ENCODE measurements around the gene SBF2.
"Not testable (repeated sequence)": the region's sequence is repeated elsewhere in the genome, so short reads cannot be mapped to it uniquely, and the experiment has no call there.

The SBF2 gene

GRCh38 chr11:10192036-10192435, 102.0 kb downstream of the SBF2 start:
- no peak for DNase-seq (ENCODE audit: low read depth)

- no peak for DNase-seq (ENCODE audit: low read depth)
Measured at GRCh38 chr11:10181811-10182210, 112.2 kb downstream of the SBF2 start.

- DNase-seq (ENCODE audit: low read depth): no peak
Measured at GRCh38 chr11:10164621-10165020, 129.4 kb downstream of the SBF2 start.

GRCh38 chr11:10162222-10162621, 131.8 kb downstream of the SBF2 start:
- no peak for DNase-seq (ENCODE audit: low read depth)

GRCh38 chr11:10160350-10160749, 133.7 kb downstream of the SBF2 start:
- DNase-seq (ENCODE audit: low read depth): no peak

GRCh38 chr11:10158461-10158860, 135.6 kb downstream of the SBF2 start:
- DNase-seq (ENCODE audit: low read depth): no peak

GRCh38 chr11:10155793-10156490, 138.1 kb downstream of the SBF2 start:
- no peak for DNase-seq (ENCODE audit: low read depth)

GRCh38 chr11:10150800-10151199, 143.2 kb downstream of the SBF2 start:
- no peak for DNase-seq (ENCODE audit: low read depth)

- DNase-seq (ENCODE audit: low read depth): no peak
Measured at GRCh38 chr11:10149553-10149952, 144.5 kb downstream of the SBF2 start.

GRCh38 chr11:10147195-10147594, 146.8 kb downstream of the SBF2 start:
- no peak for DNase-seq (ENCODE audit: low read depth)

GRCh38 chr11:10144954-10145353, 149.1 kb downstream of the SBF2 start:
- DNase-seq (ENCODE audit: low read depth): no peak

- no peak for DNase-seq (ENCODE audit: low read depth)
Measured at GRCh38 chr11:10139656-10140055, 154.4 kb downstream of the SBF2 start.

GRCh38 chr11:10139143-10139542, 154.9 kb downstream of the SBF2 start:
- no peak for DNase-seq (ENCODE audit: low read depth)

- DNase-seq (ENCODE audit: low read depth): no peak
Measured at GRCh38 chr11:10134975-10135481, 159.0 kb downstream of the SBF2 start.

GRCh38 chr11:10134226-10134625, 159.8 kb downstream of the SBF2 start:
- not testable (repeated sequence) for DNase-seq (ENCODE audit: low read depth)

- DNase-seq (ENCODE audit: low read depth): not testable (repeated sequence)
Measured at GRCh38 chr11:10133251-10133650, 160.8 kb downstream of the SBF2 start.

- no peak for DNase-seq (ENCODE audit: low read depth)
Measured at GRCh38 chr11:10130875-10131274, 163.1 kb downstream of the SBF2 start.

- DNase-seq (ENCODE audit: low read depth): not testable (repeated sequence)
Measured at GRCh38 chr11:10129184-10129583, 164.8 kb downstream of the SBF2 start.

- DNase-seq (ENCODE audit: low read depth): no peak
Measured at GRCh38 chr11:10125522-10126133, 168.4 kb downstream of the SBF2 start.

- DNase-seq (ENCODE audit: low read depth): no peak
Measured at GRCh38 chr11:10122326-10123197, 171.5 kb downstream of the SBF2 start.

- DNase-seq (ENCODE audit: low read depth): no peak
Measured at GRCh38 chr11:10118865-10119264, 175.2 kb downstream of the SBF2 start.

- no peak for DNase-seq (ENCODE audit: low read depth)
Measured at GRCh38 chr11:10117709-10118351, 176.2 kb downstream of the SBF2 start.

Data from stimulated activated CD8-positive, alpha-beta memory T cell treated with anti-CD3 and anti-CD28 coated beads, Interleukin-12 subunit alpha, Interleukin-12 subunit beta, amount 100 ng/mL, for 1 hour (primary cell).